Neural progenitor cell (in vitro differentiated cells): ENCODE measurements around the gene MAP2K5.

ENCODE experiments used
- CTCF ChIP-seq: fragments of 200-600 bp; sonication (generic); IDR thresholded peaks from 2 replicates; pipeline ENCODE4 v1.5.1; 2017; ENCODE audit warnings: antibody characterized with exemption, mild to moderate bottlenecking
- EZH2 ChIP-seq: fragments of 200-600 bp; sonication (generic); IDR thresholded peaks from 2 replicates; pipeline ENCODE4 v1.6.1; 2017; ENCODE audit warnings: antibody characterized with exemption, mild to moderate bottlenecking, moderate library complexity

DNA sequence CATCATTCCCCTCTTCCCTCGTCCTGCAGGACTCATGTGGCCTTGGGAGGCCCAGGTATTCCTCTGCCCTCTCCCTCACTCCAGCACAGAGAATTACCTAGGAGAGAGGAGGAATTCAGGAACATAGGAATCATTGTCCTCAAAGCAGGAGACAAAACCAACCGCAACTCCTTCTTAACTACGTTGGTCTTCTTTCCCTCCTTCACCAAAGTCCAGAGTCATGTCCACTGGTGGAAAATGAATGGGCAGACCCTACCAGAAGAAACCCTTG is 227.8 kb downstream of the MAP2K5 start:
- TF ChIP-seq CTCF, result no peak
- TF ChIP-seq EZH2, result no peak
